IgD-negative memory B cell (primary cell): ENCODE results near the gene ZNF711. TPM values are rescaled to one million over a fixed set of nuclear protein-coding genes. Genes with fewer than 3 reads are reported as not detected.
"Not testable (repeated sequence)": the region's sequence is repeated elsewhere in the genome, so short reads cannot be mapped to it uniquely, and the experiment has no call there.

Experiments
- H3K27ac Mint-ChIP-seq, 3 donors: one replicate each; pipeline ENCODE4 v1.8.0; 2020 to 2022; ENCODE audit warnings: mild to moderate bottlenecking in 3 of 3, mixed read lengths in 3 of 3, moderate library complexity in 1 of 3
- H3K27me3 Mint-ChIP-seq: one replicate; pipeline ENCODE4 v1.8.0; 2021; ENCODE audit warnings: mixed read lengths
- H3K36me3 Mint-ChIP-seq: one replicate; pipeline ENCODE4 v1.8.0; 2020; ENCODE audit warnings: mild to moderate bottlenecking, mixed read lengths
- H3K4me1 Mint-ChIP-seq, 3 donors: one replicate each; pipeline ENCODE4 v1.8.0; 2020 to 2022; ENCODE audit warnings: mixed read lengths in 3 of 3, mild to moderate bottlenecking in 1 of 3
- H3K4me3 Mint-ChIP-seq, 4 donors: one replicate each; pipeline ENCODE4 v1.8.0; 2020 to 2022; ENCODE audit warnings: mild to moderate bottlenecking in 4 of 4, mixed read lengths in 4 of 4, moderate library complexity in 3 of 4
- H3K9me3 Mint-ChIP-seq, 3 donors: one replicate each; pipeline ENCODE4 v1.8.0; 2020 to 2021; ENCODE audit warnings: mixed read lengths in 3 of 3, mild to moderate bottlenecking in 1 of 3
- polyA plus RNA-seq: library from polyadenylated mRNA; unstranded; fragments of 300-500 nt; fragmentation: Illumina TruSeq; gene quantifications from one replicate; pipeline ENCODE4 v1.2.3, GENCODE V29; 2021

Gene ZNF711
- polyA plus RNA-seq, result 3.7 TPM

GRCh38 chrX:85243761-85244449 is at the start of gene ZNF711, which contains the start of gene SATL1:
ZNF711 (plus strand) TSS chrX:85243991; CDS start chrX:85247573, 3,582 bp downstream.
SATL1 (minus strand) TSS chrX:85243779; CDS start chrX:85108968, 134,811 bp downstream.
- Mint-ChIP-seq H3K9me3 (no peaks in the 10 kb centered on the region), H3K4me1 (peaks cover 4 to 10% (median 7%) of the 10 kb centered on the region in 3 donors), H3K4me3 (peak within 1 kb of the TSS; percentile 87 to 94 (median 90)), H3K36me3 (no peaks in the 10 kb centered on the region), H3K27ac (peak within 1 kb of the TSS; percentile 20 to 86 (median 63)), H3K27me3 (peaks cover 3% of the 10 kb centered on the region)

DNA sequence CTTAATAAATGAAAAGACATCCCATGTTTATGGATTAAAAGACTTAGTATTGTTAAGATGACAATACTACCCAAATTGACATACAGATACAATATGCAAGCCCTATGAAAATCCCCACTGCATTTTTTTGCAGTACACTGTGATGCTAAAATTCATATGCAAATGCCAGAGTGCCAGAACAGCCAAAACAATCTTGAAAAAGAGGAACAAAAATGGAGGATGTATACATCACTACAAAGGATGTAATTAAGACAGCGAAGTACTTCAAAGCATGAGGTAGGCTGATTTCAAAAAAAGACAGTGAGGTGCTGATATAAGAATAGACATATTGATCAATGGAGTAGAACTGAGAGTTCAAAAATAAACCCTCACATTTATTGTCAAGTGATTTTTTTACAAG is 47.5 kb upstream of the ZNF711 start:
- no peak overlapping the region for H3K4me3 Mint-ChIP-seq
- peaks cover 3 to 5% (median 3%) of the 10 kb centered on the region in 3 donors for H3K4me1 Mint-ChIP-seq
- H3K36me3 Mint-ChIP-seq, result no peaks in the 10 kb centered on the region
- no peak overlapping the region for H3K27ac Mint-ChIP-seq
- peaks cover 1% of the 10 kb centered on the region for H3K27me3 Mint-ChIP-seq
- peaks cover 2 to 6% (median 4%) of the 10 kb centered on the region in 3 donors for H3K9me3 Mint-ChIP-seq

- H3K4me3 Mint-ChIP-seq, result no peak overlapping the region
Observed at GRCh38 chrX:85203461-85203970, 40.3 kb upstream of the ZNF711 start.

DNA sequence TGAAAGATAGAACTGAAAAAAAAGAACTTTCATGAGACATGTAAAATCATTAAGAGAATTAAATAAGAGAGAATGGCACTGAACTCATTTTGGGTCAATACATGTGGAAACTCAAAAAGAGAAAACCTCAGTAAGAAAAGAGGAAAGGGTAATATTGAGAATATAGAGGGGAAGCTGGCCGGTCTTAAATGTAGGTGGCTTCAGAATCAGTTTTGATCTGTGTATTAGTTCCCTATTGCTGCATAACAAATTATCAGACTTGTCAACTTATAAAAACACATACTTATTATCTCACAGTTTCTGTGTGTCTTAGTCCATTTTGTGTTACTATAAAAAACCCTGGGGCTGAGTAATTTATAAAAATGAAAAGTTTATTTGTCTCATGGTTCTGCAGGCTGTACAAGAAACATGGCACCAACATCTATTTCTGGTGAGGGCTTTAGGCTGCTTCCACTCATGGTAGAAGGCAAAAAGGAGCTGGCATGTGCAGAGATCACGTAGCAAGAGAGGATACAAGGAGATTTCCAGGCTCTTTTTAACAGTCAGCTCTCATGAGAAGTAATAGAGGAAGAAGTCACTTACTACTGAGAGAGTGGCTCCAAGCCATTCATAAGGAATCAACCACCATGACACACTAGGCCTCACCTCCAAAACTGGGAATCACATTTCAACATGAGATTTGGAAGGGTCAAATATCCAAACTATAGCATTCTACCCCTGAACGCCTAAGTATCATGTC is 29.8 kb upstream of the ZNF711 start:
- Mint-ChIP-seq H3K36me3 (no peaks in the 10 kb centered on the region), H3K4me3 (no peak overlapping the region), H3K9me3 (peaks cover 0 to 3% (median 0%) of the 10 kb centered on the region in 3 donors), H3K4me1 (no peaks in the 10 kb centered on the region), H3K27ac (no peak overlapping the region), H3K27me3 (no peaks in the 10 kb centered on the region)

More at GRCh38 chrX:85203461-85203970, 40.3 kb upstream of the ZNF711 start:
- Mint-ChIP-seq H3K4me1 (no peaks in the 10 kb centered on the region), H3K27ac (no peak overlapping the region), H3K27me3 (no peaks in the 10 kb centered on the region), H3K9me3 (no peaks in the 10 kb centered on the region), H3K36me3 (no peaks in the 10 kb centered on the region)

GRCh38 chrX:85215946-85216345 is 27.8 kb upstream of the ZNF711 start:
- no peak overlapping the region for H3K4me3 Mint-ChIP-seq
- H3K4me1 Mint-ChIP-seq, result peaks cover 0 to 2% (median 0%) of the 10 kb centered on the region in 3 donors
- H3K27me3 Mint-ChIP-seq, result peaks cover 2% of the 10 kb centered on the region
- no peaks in the 10 kb centered on the region for H3K36me3 Mint-ChIP-seq
- H3K27ac Mint-ChIP-seq, result no peak overlapping the region
- no peaks in the 10 kb centered on the region for H3K9me3 Mint-ChIP-seq

- no peak overlapping the region for H3K27ac Mint-ChIP-seq
- H3K36me3 Mint-ChIP-seq, result no peaks in the 10 kb centered on the region
- no peak overlapping the region for H3K4me3 Mint-ChIP-seq
Observed at GRCh38 chrX:85221361-85221760, 22.4 kb upstream of the ZNF711 start.

GRCh38 chrX:85223359-85223758 is 20.4 kb upstream of the ZNF711 start:
- Mint-ChIP-seq H3K27me3 (peaks cover 4% of the 10 kb centered on the region), H3K9me3 (peaks cover 0 to 2% (median 0%) of the 10 kb centered on the region in 3 donors), H3K27ac (no peak overlapping the region), H3K4me3 (no peak overlapping the region), H3K36me3 (no peaks in the 10 kb centered on the region), H3K4me1 (peaks cover 0 to 8% (median 0%) of the 10 kb centered on the region in 3 donors)

More at GRCh38 chrX:85221361-85221760, 22.4 kb upstream of the ZNF711 start:
- H3K4me1 Mint-ChIP-seq, result peaks cover 0 to 8% (median 0%) of the 10 kb centered on the region in 3 donors
- peaks cover 0 to 2% (median 0%) of the 10 kb centered on the region in 3 donors for H3K9me3 Mint-ChIP-seq
- peaks cover 4% of the 10 kb centered on the region for H3K27me3 Mint-ChIP-seq

GRCh38 chrX:85243155-85243554 is 636 bp upstream of the ZNF711 start:
- Mint-ChIP-seq H3K9me3 (no peaks in the 10 kb centered on the region), H3K36me3 (no peaks in the 10 kb centered on the region), H3K27me3 (peaks cover 3% of the 10 kb centered on the region), H3K27ac (no peak overlapping the region), H3K4me1 (peaks cover 4 to 10% (median 7%) of the 10 kb centered on the region in 3 donors), H3K4me3 (peak overlapping the region; percentile 58 to 93 (median 82))

- H3K27me3 Mint-ChIP-seq, result peaks cover 3% of the 10 kb centered on the region
- H3K4me1 Mint-ChIP-seq, result peaks cover 4 to 10% (median 7%) of the 10 kb centered on the region in 3 donors
- peak overlapping the region; percentile 87 to 94 (median 90) for H3K4me3 Mint-ChIP-seq
- H3K27ac Mint-ChIP-seq, result peak overlapping the region; percentile 20 to 86 (median 63)
- H3K36me3 Mint-ChIP-seq, result no peaks in the 10 kb centered on the region
- H3K9me3 Mint-ChIP-seq, result no peaks in the 10 kb centered on the region
Observed at GRCh38 chrX:85244450-85245211, 840 bp downstream of the ZNF711 start.

GRCh38 chrX:85285286-85285685 is 41.5 kb downstream of the ZNF711 start:
- not testable (repeated sequence) for H3K27me3 Mint-ChIP-seq, H3K4me1 Mint-ChIP-seq, H3K36me3 Mint-ChIP-seq, H3K4me3 Mint-ChIP-seq, H3K27ac Mint-ChIP-seq
- peaks cover 2 to 15% (median 5%) of the 10 kb centered on the region in 3 donors for H3K9me3 Mint-ChIP-seq

- Mint-ChIP-seq H3K4me3 (no peak overlapping the region), H3K36me3 (peaks cover 6% of the 10 kb centered on the region), H3K27me3 (no peaks in the 10 kb centered on the region), H3K27ac (no peak overlapping the region), H3K4me1 (peaks cover 3 to 4% (median 3%) of the 10 kb centered on the region in 3 donors), H3K9me3 (peaks cover 4 to 31% (median 6%) of the 10 kb centered on the region in 3 donors)
Observed at GRCh38 chrX:85288992-85289723, 45.4 kb downstream of the ZNF711 start.

DNA sequence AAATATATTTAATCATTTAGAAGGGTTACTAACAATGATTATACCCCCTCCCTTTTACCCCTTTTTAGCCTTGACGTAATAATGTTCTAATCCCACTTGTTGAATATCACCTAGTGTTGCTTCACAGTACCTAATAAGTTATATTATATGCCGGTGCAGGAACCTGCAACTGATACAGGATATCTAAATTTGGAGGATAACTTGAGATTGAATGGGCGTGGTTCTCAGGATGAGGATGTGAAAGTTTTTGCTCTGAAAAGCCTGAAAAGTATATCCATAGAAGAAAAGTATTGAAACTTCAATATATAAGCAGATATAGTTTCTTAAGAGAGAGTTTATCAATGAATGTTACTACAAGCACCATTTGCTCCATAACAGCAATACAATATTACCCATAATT is 59.8 kb downstream of the ZNF711 start:
- Mint-ChIP-seq H3K4me3 (peak overlapping the region in 2 of 4 donors; percentile 10 to 63), H3K9me3 (no peaks in the 10 kb centered on the region), H3K27ac (no peak overlapping the region), H3K4me1 (peaks cover 14 to 19% (median 18%) of the 10 kb centered on the region in 3 donors), H3K27me3 (no peaks in the 10 kb centered on the region), H3K36me3 (no peaks in the 10 kb centered on the region)

- Mint-ChIP-seq H3K9me3 (peaks cover 0 to 10% (median 2%) of the 10 kb centered on the region in 3 donors), H3K27me3 (peaks cover 2% of the 10 kb centered on the region), H3K36me3 (peaks cover 5% of the 10 kb centered on the region), H3K4me1 (peaks cover 5 to 13% (median 7%) of the 10 kb centered on the region in 3 donors), H3K27ac (no peak overlapping the region), H3K4me3 (no peak overlapping the region)
Observed at GRCh38 chrX:85309717-85310116, 65.9 kb downstream of the ZNF711 start.

GRCh38 chrX:85311348-85311747 is 67.6 kb downstream of the ZNF711 start:
- H3K4me1 Mint-ChIP-seq, H3K27me3 Mint-ChIP-seq, H3K27ac Mint-ChIP-seq, H3K4me3 Mint-ChIP-seq, H3K36me3 Mint-ChIP-seq: not testable (repeated sequence)
- H3K9me3 Mint-ChIP-seq, result peaks cover 0 to 10% (median 2%) of the 10 kb centered on the region in 3 donors
